Upper lobe of left lung (tissue), 6 donors: ENCODE measurements around the gene CHST13. TPM values are rescaled to one million over a fixed set of nuclear protein-coding genes. Genes with fewer than 3 reads are reported as not detected.
A peak's percentile ranks its signal among the peaks of the same experiment; 100 is the strongest.

Experiments
- ATAC-seq, 2 donors: fragments of 200-7000 bp; cut with Tn5 transposase; one replicate each; pipeline ENCODE4 v1.9.1; 2022; ENCODE audit warnings: mild to moderate bottlenecking in 2 of 2, moderate library complexity in 2 of 2; ENCODE audit not compliant: low FRiP score in 2 of 2
- DNase-seq, 2 donors: peaks; one replicate each; pipeline ENCODE4 v3.0.0-alpha.2; 2019 to 2020
- H3K27ac ChIP-seq, 4 donors: fragments of 200-600 bp; sonication (generic); one replicate each; pipeline ENCODE4 v1.5.1; 2016 to 2019
- H3K27me3 ChIP-seq, 4 donors: fragments of 200-600 bp; sonication (generic); one replicate each; pipeline ENCODE4 v1.5.1; 2017 to 2019
- H3K36me3 ChIP-seq, 4 donors: fragments of 200-600 bp; sonication (generic); one replicate each; pipeline ENCODE4 v1.5.1; 2016 to 2019
- H3K4me1 ChIP-seq, 4 donors: fragments of 200-600 bp; sonication (generic); one replicate each; pipeline ENCODE4 v1.5.1; 2018 to 2019
- H3K4me3 ChIP-seq, 4 donors: fragments of 200-600 bp; sonication (generic); one replicate each; pipeline ENCODE4 v1.5.1; 2017 to 2019; ENCODE audit warnings: mild to moderate bottlenecking in 2 of 4, moderate library complexity in 1 of 4
- H3K9me3 ChIP-seq, 4 donors: fragments of 200-600 bp; sonication (generic); one replicate each; pipeline ENCODE4 v1.5.1; 2018 to 2019
- CTCF ChIP-seq, 6 experiments: fragments of 450-650 bp in 4 of 6; fragments of 200-600 bp in 2 of 6; sonication (generic) in 2 of 6; IDR thresholded peaks; one replicate each; pipeline ENCODE4 v1.5.1; 2016 to 2019; ENCODE audit warnings: antibody characterized with exemption in 6 of 6
- EP300 ChIP-seq, 4 donors: sonication (generic); formaldehyde crosslinking; IDR thresholded peaks; one replicate each; pipeline ENCODE4 v1.5.1; 2017; ENCODE audit warnings: antibody characterized with exemption in 4 of 4, control low read depth in 2 of 4
- POLR2A ChIP-seq, 4 donors: fragments of 450-650 bp; IDR thresholded peaks; one replicate each; pipeline ENCODE4 v1.5.1; 2016 to 2017; ENCODE audit warnings: antibody characterized with exemption in 4 of 4, mild to moderate bottlenecking in 2 of 4
- POLR2AphosphoS5 ChIP-seq, 2 donors: sonication (generic); formaldehyde crosslinking; IDR thresholded peaks; one replicate each; pipeline ENCODE4 v1.5.1; 2017; ENCODE audit warnings: antibody characterized with exemption in 2 of 2
- WGBS, 2 donors: methylation state at CpG; one replicate each; pipeline ENCODE4 v1.1.5; 2017 to 2018; 5-methylcytosine and 5-hydroxymethylcytosine counted together
- total RNA-seq, 6 donors: library from RNA; depleted of rRNA in 4 of 6; stranded (reverse); fragments of >200 nt in 4 of 6; gene quantifications; one replicate each; pipeline versions ENCODE4 v1.1.0 to v1.2.1, GENCODE V29; 2016 to 2021
- donor health status: DM: no; HTN: no; CAD: no; lungs with moderate emphysema.
- donor health status: DM: no; HTN: yes; CAD: no; lungs with severe emphysema.

CHST13 gene
- total RNA-seq, 6 donors from 2014 or later: 0.57 to 3.1 (median 2.0) TPM; not detected in 2

GRCh38 chr3:126521122-126521891 lies 2.6 kb upstream of the CHST13 start:
- H3K4me1 ChIP-seq: peaks cover 9 to 22% (median 14%) of the 10 kb centered on the region in 4 donors
- peaks cover 0 to 11% (median 3%) of the 10 kb centered on the region in 4 donors for H3K27me3 ChIP-seq
- TF ChIP-seq POLR2AphosphoS5 (IDR thresholded peaks at IDR 0.05) (no peak), EP300 (IDR thresholded peaks at IDR 0.05) (no peak), POLR2A (IDR thresholded peaks at IDR 0.05) (no peak), CTCF (IDR thresholded peaks at IDR 0.05) (no peak)
- H3K27ac ChIP-seq: no peak overlapping the region
- H3K9me3 ChIP-seq: no peaks in the 10 kb centered on the region
- no peak for DNase-seq
- H3K36me3 ChIP-seq: no peaks in the 10 kb centered on the region
- no peak overlapping the region for H3K4me3 ChIP-seq
- ATAC-seq: no peak
- 72 to 77% methylated on average over 8 to 10 of the region's 11 CpGs for WGBS, 2 donors

GRCh38 chr3:126522363-126522788 lies 1.6 kb upstream of the CHST13 start:
- TF ChIP-seq POLR2A (IDR thresholded peaks at IDR 0.05) (no peak), POLR2AphosphoS5 (IDR thresholded peaks at IDR 0.05) (no peak), EP300 (IDR thresholded peaks at IDR 0.05) (no peak), CTCF (IDR thresholded peaks at IDR 0.05) (peak; percentile 82 to 90 (median 88))
- DNase-seq: peak in 1 of 2 donors; percentile 64
- H3K36me3 ChIP-seq: no peaks in the 10 kb centered on the region
- peaks cover 9 to 22% (median 14%) of the 10 kb centered on the region in 4 donors for H3K4me1 ChIP-seq
- 0 to 1% methylated on average over 6 of the region's 6 CpGs for WGBS, 2 donors
- no peaks in the 10 kb centered on the region for H3K9me3 ChIP-seq
- no peak overlapping the region for H3K27ac ChIP-seq
- peaks cover 0 to 11% (median 3%) of the 10 kb centered on the region in 4 donors for H3K27me3 ChIP-seq
- ATAC-seq: peak in 1 of 2 donors; percentile 64
- no peak overlapping the region for H3K4me3 ChIP-seq

GRCh38 chr3:126524429-126524988 lies 554 bp downstream of the CHST13 start:
- DNase-seq (no peak), ATAC-seq (peak in 1 of 2 donors; percentile 41)
- no peaks in the 10 kb centered on the region for H3K36me3 ChIP-seq
- peak overlapping the region in 3 of 4 donors; percentile 43 to 69 (median 52) for H3K27ac ChIP-seq
- no peak for TF ChIP-seq POLR2A (IDR thresholded peaks at IDR 0.05)
- TF ChIP-seq EP300 (IDR thresholded peaks at IDR 0.05): no peak
- no peak for TF ChIP-seq POLR2AphosphoS5 (IDR thresholded peaks at IDR 0.05)
- no peak for TF ChIP-seq CTCF (IDR thresholded peaks at IDR 0.05)
- H3K4me1 ChIP-seq: peaks cover 9 to 26% (median 17%) of the 10 kb centered on the region in 4 donors
- H3K4me3 ChIP-seq: peak overlapping the region in 3 of 4 donors; percentile 45 to 54 (median 50)
- H3K27me3 ChIP-seq: peaks cover 0 to 11% (median 3%) of the 10 kb centered on the region in 4 donors
- H3K9me3 ChIP-seq: no peaks in the 10 kb centered on the region
- WGBS, 2 donors: 1 to 12% methylated on average over 13 to 28 of the region's 31 CpGs

- TF ChIP-seq EP300 (IDR thresholded peaks at IDR 0.05) (no peak), POLR2A (IDR thresholded peaks at IDR 0.05) (no peak), CTCF (IDR thresholded peaks at IDR 0.05) (no peak), POLR2AphosphoS5 (IDR thresholded peaks at IDR 0.05) (no peak)
- WGBS, 2 donors: 74 to 79% methylated on average over 9 to 12 of the region's 12 CpGs
- no peak overlapping the region for H3K27ac ChIP-seq
- peak overlapping the region in 1 of 4 donors; percentile 54 for H3K4me3 ChIP-seq
- peaks cover 9 to 26% (median 17%) of the 10 kb centered on the region in 4 donors for H3K4me1 ChIP-seq
- H3K36me3 ChIP-seq: no peaks in the 10 kb centered on the region
- DNase-seq (no peak), ATAC-seq (no peak)
- peaks cover 0 to 11% (median 3%) of the 10 kb centered on the region in 4 donors for H3K27me3 ChIP-seq
- H3K9me3 ChIP-seq: no peaks in the 10 kb centered on the region
Observed at GRCh38 chr3:126525091-126525852, 1.3 kb downstream of the CHST13 start.
